ENCODE data around the gene PELI2.

PELI2 gene

GRCh38 chr14:56087671-56088471 lies 30.3 kb upstream of the PELI2 start:
- H2AFZ ChIP-seq (ENCODE audit: low read length) = no peak overlapping the region
- no peak overlapping the region for H3K9ac ChIP-seq (ENCODE audit: low read length)
- TF ChIP-seq EZH2 (IDR thresholded peaks at IDR 0.05; ENCODE audit: borderline replicate concordance, low read length) = no peak
- TF ChIP-seq, protein P1, sequence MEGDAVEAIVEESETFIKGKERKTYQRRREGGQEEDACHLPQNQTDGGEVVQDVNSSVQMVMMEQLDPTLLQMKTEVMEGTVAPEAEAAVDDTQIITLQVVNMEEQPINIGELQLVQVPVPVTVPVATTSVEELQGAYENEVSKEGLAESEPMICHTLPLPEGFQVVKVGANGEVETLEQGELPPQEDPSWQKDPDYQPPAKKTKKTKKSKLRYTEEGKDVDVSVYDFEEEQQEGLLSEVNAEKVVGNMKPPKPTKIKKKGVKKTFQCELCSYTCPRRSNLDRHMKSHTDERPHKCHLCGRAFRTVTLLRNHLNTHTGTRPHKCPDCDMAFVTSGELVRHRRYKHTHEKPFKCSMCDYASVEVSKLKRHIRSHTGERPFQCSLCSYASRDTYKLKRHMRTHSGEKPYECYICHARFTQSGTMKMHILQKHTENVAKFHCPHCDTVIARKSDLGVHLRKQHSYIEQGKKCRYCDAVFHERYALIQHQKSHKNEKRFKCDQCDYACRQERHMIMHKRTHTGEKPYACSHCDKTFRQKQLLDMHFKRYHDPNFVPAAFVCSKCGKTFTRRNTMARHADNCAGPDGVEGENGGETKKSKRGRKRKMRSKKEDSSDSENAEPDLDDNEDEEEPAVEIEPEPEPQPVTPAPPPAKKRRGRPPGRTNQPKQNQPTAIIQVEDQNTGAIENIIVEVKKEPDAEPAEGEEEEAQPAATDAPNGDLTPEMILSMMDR (IDR thresholded peaks at IDR 0.05; ENCODE audit: low read length) = no peak
- no peaks in the 10 kb centered on the region for H3K27me3 ChIP-seq (ENCODE audit: insufficient read depth, low read length)
- H3K9me2 ChIP-seq (ENCODE audit: low read depth, low read length) = no peaks in the 10 kb centered on the region
- H3K4me2 ChIP-seq (ENCODE audit: low read length) = no peak overlapping the region
- no peaks in the 10 kb centered on the region for H3K9me3 ChIP-seq (ENCODE audit: low read length)
- no peaks in the 10 kb centered on the region for H3K4me1 ChIP-seq (ENCODE audit: insufficient read depth, low read length, severe bottlenecking)
- no peaks in the 10 kb centered on the region for H3F3A ChIP-seq (ENCODE audit: insufficient read depth, low read length)
- H3K27ac ChIP-seq (ENCODE audit: low read depth, low read length, poor library complexity, severe bottlenecking) = no peak overlapping the region
- H4K20me1 ChIP-seq (ENCODE audit: insufficient read depth, low read length) = no peaks in the 10 kb centered on the region
- no peak overlapping the region for H3K4me3 ChIP-seq (ENCODE audit: low read depth, low read length, poor library complexity, severe bottlenecking)
- no peaks in the 10 kb centered on the region for H3K79me2 ChIP-seq (ENCODE audit: insufficient read depth, low read length)
- no peaks in the 10 kb centered on the region for H3K36me3 ChIP-seq (ENCODE audit: insufficient read depth, low read length)

GRCh38 chr14:56088941-56089340 lies 29.3 kb upstream of the PELI2 start:
- Histone ChIP-seq H3K79me2 (ENCODE audit: insufficient read depth, low read length) (no peaks in the 10 kb centered on the region), H3K9ac (ENCODE audit: low read length) (no peak overlapping the region), H3K4me2 (ENCODE audit: low read length) (no peak overlapping the region), H3K4me1 (ENCODE audit: insufficient read depth, low read length, severe bottlenecking) (no peaks in the 10 kb centered on the region), H3K27me3 (ENCODE audit: insufficient read depth, low read length) (no peaks in the 10 kb centered on the region), H4K20me1 (ENCODE audit: insufficient read depth, low read length) (no peaks in the 10 kb centered on the region), H3K27ac (ENCODE audit: low read depth, low read length, poor library complexity, severe bottlenecking) (no peak overlapping the region), H3F3A (ENCODE audit: insufficient read depth, low read length) (no peaks in the 10 kb centered on the region), H3K9me2 (ENCODE audit: low read depth, low read length) (no peaks in the 10 kb centered on the region), H3K36me3 (ENCODE audit: insufficient read depth, low read length) (no peaks in the 10 kb centered on the region), H3K9me3 (ENCODE audit: low read length) (no peaks in the 10 kb centered on the region), H3K4me3 (ENCODE audit: low read depth, low read length, poor library complexity, severe bottlenecking) (no peak overlapping the region), H2AFZ (ENCODE audit: low read length) (no peak overlapping the region)
- no peak for TF ChIP-seq EZH2 (IDR thresholded peaks at IDR 0.05; ENCODE audit: borderline replicate concordance, low read length)
- TF ChIP-seq, protein P1 (IDR thresholded peaks at IDR 0.05; ENCODE audit: low read length) = no peak

GRCh38 chr14:56092763-56093162 lies 25.4 kb upstream of the PELI2 start:
- H3K4me2 ChIP-seq (ENCODE audit: low read length) = no peak overlapping the region
- TF ChIP-seq, protein P1 (IDR thresholded peaks at IDR 0.05; ENCODE audit: low read length) = no peak
- no peak for TF ChIP-seq EZH2 (IDR thresholded peaks at IDR 0.05; ENCODE audit: borderline replicate concordance, low read length)
- no peaks in the 10 kb centered on the region for H3F3A ChIP-seq (ENCODE audit: insufficient read depth, low read length)
- H3K27ac ChIP-seq (ENCODE audit: low read depth, low read length, poor library complexity, severe bottlenecking) = no peak overlapping the region
- no peaks in the 10 kb centered on the region for H3K9me2 ChIP-seq (ENCODE audit: low read depth, low read length)
- no peak overlapping the region for H3K9ac ChIP-seq (ENCODE audit: low read length)
- H3K79me2 ChIP-seq (ENCODE audit: insufficient read depth, low read length) = no peaks in the 10 kb centered on the region
- H3K36me3 ChIP-seq (ENCODE audit: insufficient read depth, low read length) = no peaks in the 10 kb centered on the region
- H2AFZ ChIP-seq (ENCODE audit: low read length) = no peak overlapping the region
- no peaks in the 10 kb centered on the region for H3K27me3 ChIP-seq (ENCODE audit: insufficient read depth, low read length)
- H3K9me3 ChIP-seq (ENCODE audit: low read length) = no peaks in the 10 kb centered on the region
- H3K4me1 ChIP-seq (ENCODE audit: insufficient read depth, low read length, severe bottlenecking) = no peaks in the 10 kb centered on the region
- no peaks in the 10 kb centered on the region for H4K20me1 ChIP-seq (ENCODE audit: insufficient read depth, low read length)
- no peak overlapping the region for H3K4me3 ChIP-seq (ENCODE audit: low read depth, low read length, poor library complexity, severe bottlenecking)

All from OCI-LY1 (cell line).